SK-N-SH (cell line): ENCODE data around the gene DAB1. TPM values are rescaled to one million over a fixed set of nuclear protein-coding genes. Genes with fewer than 3 reads are reported as not detected.

Experiments
- CTCF ChIA-PET: fragments of 300-600, 350-600 bp; formaldehyde crosslinking; extraction: SDS; loops from one replicate; lab custom pipeline; 2021; lab: Yijun Ruan, JAX
- POLR2A ChIA-PET: fragments of 350-600 bp; sonication (Branson Sonifier 250); formaldehyde crosslinking; extraction: SDS; loops from one replicate; lab custom pipeline; 2020; ENCODE audit warnings: antibody characterized with exemption, inconsistent platforms; lab: Yijun Ruan, JAX
- DNase-seq: peaks from one replicate; pipeline ENCODE4 v3.0.0; 2012
- H2AFZ ChIP-seq: fragments of 200-600 bp; sonication (generic); 2 replicates; pipeline ENCODE4 v1.8.1; 2016; ENCODE audit warnings: antibody characterized with exemption, mild to moderate bottlenecking, low read depth
- H3F3A ChIP-seq: fragments of 200-600 bp; sonication (generic); replicated peaks from 2 replicates; pipeline ENCODE3; 2016; ENCODE audit warnings: antibody characterized with exemption, mild to moderate bottlenecking; ENCODE audit not compliant: insufficient read depth
- H3K27ac ChIP-seq, 2 experiments: fragments of 200-500 bp in 1 of 2; fragments of 200-600 bp in 1 of 2; sonication (Bioruptor generic) in 1 of 2; sonication (generic), shearing (Covaris generic) in 1 of 2; 2 replicates each; pipeline versions ENCODE4 v1.5.1 to v1.6.1; 2014 to 2016; ENCODE audit warnings: low read depth in 2 of 2, inconsistent platforms in 1 of 2, low read length in 1 of 2, mild to moderate bottlenecking in 1 of 2, mixed read lengths in 1 of 2
- H3K27me3 ChIP-seq: fragments of 200-600 bp; sonication (generic), shearing (Covaris generic); 2 replicates; pipeline ENCODE4 v1.6.1; 2016; ENCODE audit warnings: mixed run types; ENCODE audit not compliant: insufficient read depth
- H3K36me3 ChIP-seq, 2 experiments: fragments of 200-500 bp in 1 of 2; fragments of 200-600 bp in 1 of 2; sonication (Bioruptor generic) in 1 of 2; sonication (generic) in 1 of 2; replicated peaks in 1 of 2; 2 replicates each; pipeline versions ENCODE3 to v1.5.1; 2014 to 2016; ENCODE audit warnings: low read length in 1 of 2, mild to moderate bottlenecking in 1 of 2; ENCODE audit not compliant: insufficient read depth in 2 of 2, control insufficient read depth in 1 of 2
- H3K4me1 ChIP-seq, 2 experiments: fragments of 200-500 bp in 1 of 2; fragments of 200-600 bp in 1 of 2; sonication (Bioruptor generic) in 1 of 2; sonication (generic), shearing (Covaris generic) in 1 of 2; 2 replicates each; pipeline versions ENCODE4 v1.5.1 to v1.6.1; 2014 to 2016; ENCODE audit warnings: low read depth in 1 of 2, low read length in 1 of 2, mixed run types in 1 of 2; ENCODE audit not compliant: insufficient read depth in 2 of 2, control insufficient read depth in 1 of 2
- H3K4me2 ChIP-seq: fragments of 200-600 bp; sonication (generic), shearing (Covaris generic); 2 replicates; pipeline ENCODE4 v1.6.1; 2017; ENCODE audit warnings: mixed run types
- H3K4me3 ChIP-seq, 2 experiments: fragments of 200-500 bp in 1 of 2; fragments of 200-600 bp in 1 of 2; sonication (Bioruptor generic) in 1 of 2; sonication (generic), shearing (Covaris generic) in 1 of 2; 2 replicates each; pipeline versions ENCODE4 v1.5.1 to v1.8.1; 2014 to 2016; ENCODE audit warnings: low read depth in 2 of 2, inconsistent platforms in 1 of 2, low read length in 1 of 2, mild to moderate bottlenecking in 1 of 2, mixed read lengths in 1 of 2, moderate library complexity in 1 of 2
- H3K79me2 ChIP-seq: fragments of 200-600 bp; sonication (generic); 2 replicates; pipeline ENCODE4 v1.8.1; 2017; ENCODE audit warnings: mild to moderate bottlenecking; ENCODE audit not compliant: insufficient read depth
- H3K9ac ChIP-seq: fragments of 200-600 bp; sonication (generic); 2 replicates; pipeline ENCODE4 v1.6.1; 2017; ENCODE audit warnings: mixed run types
- H3K9me2 ChIP-seq: fragments of 200-600 bp; sonication (generic); 2 replicates; pipeline ENCODE4 v1.6.1; 2017; ENCODE audit warnings: mixed run types
- H3K9me3 ChIP-seq: fragments of 200-600 bp; sonication (generic); 2 replicates; pipeline ENCODE4 v1.6.1; 2017; ENCODE audit warnings: mixed run types, mild to moderate bottlenecking, moderate library complexity
- H4K20me1 ChIP-seq: fragments of 200-600 bp; sonication (generic); 2 replicates; pipeline ENCODE4 v1.6.1; 2017; ENCODE audit warnings: mild to moderate bottlenecking, mixed run types; ENCODE audit not compliant: insufficient read depth
- EZH2phosphoT487 ChIP-seq: fragments of 200-600 bp; sonication (generic); IDR thresholded peaks from 2 replicates; pipeline ENCODE4 v1.6.1; 2017; ENCODE audit warnings: low read depth, mixed run types, mild to moderate bottlenecking, antibody characterized with exemption, moderate library complexity, borderline replicate concordance
- FOSL2 ChIP-seq: IDR thresholded peaks from 2 replicates; pipeline ENCODE4 v1.4.0; 2012; ENCODE audit warnings: low read depth, mild to moderate bottlenecking, moderate library complexity, borderline replicate concordance
- FOXJ3 ChIP-seq: sonication (generic); formaldehyde crosslinking; IDR thresholded peaks from 2 replicates; pipeline ENCODE4 v1.5.1; 2020; ENCODE audit warnings: mild to moderate bottlenecking, missing genetic modification reagents
- MXI1 ChIP-seq: IDR thresholded peaks from 2 replicates; pipeline ENCODE4 v1.6.1; 2012; ENCODE audit warnings: mild to moderate bottlenecking, low read depth, low read length, improper control_type of control experiment
- NRF1 ChIP-seq: IDR thresholded peaks from 2 replicates; pipeline ENCODE4 v1.6.1; 2012; ENCODE audit warnings: low read depth, mild to moderate bottlenecking, low read length
- RFX5 ChIP-seq: IDR thresholded peaks from 2 replicates; pipeline ENCODE4 v1.6.1; 2012; ENCODE audit warnings: mild to moderate bottlenecking, improper control_type of control experiment, low read length
- SIN3A ChIP-seq: IDR thresholded peaks from 2 replicates; pipeline ENCODE4 v1.6.1; 2012; ENCODE audit warnings: low read depth, mild to moderate bottlenecking, low read length, moderate library complexity, borderline replicate concordance
- WGBS: methylation state at CpG from one replicate; pipeline ENCODE4 v1.1.6; 2017; ENCODE audit warnings: low lambda C conversion rate; 5-methylcytosine and 5-hydroxymethylcytosine counted together
- polyA plus RNA-seq, 3 experiments: library from polyadenylated mRNA; depleted of rRNA; stranded (reverse); fragments of >200 nt; gene quantifications; 2 replicates each; pipeline ENCODE4 v1.2.3, GENCODE V29; 2012
- TF ChIP-seq, protein P1 (sequence below): fragments of 200-600 bp; sonication (generic); IDR thresholded peaks from 2 replicates; pipeline ENCODE4 v1.6.1; 2017; ENCODE audit warnings: antibody characterized with exemption, mild to moderate bottlenecking, moderate library complexity
- TF ChIP-seq, protein P2 (sequence below): IDR thresholded peaks from 2 replicates; pipeline ENCODE4 v1.4.0; 2012; ENCODE audit warnings: low read depth, borderline replicate concordance

Gene DAB1
- polyA plus RNA-seq, 1 of the 3 experiments (the other 2 are of a cell fraction) = 2.9 TPM

DNA sequence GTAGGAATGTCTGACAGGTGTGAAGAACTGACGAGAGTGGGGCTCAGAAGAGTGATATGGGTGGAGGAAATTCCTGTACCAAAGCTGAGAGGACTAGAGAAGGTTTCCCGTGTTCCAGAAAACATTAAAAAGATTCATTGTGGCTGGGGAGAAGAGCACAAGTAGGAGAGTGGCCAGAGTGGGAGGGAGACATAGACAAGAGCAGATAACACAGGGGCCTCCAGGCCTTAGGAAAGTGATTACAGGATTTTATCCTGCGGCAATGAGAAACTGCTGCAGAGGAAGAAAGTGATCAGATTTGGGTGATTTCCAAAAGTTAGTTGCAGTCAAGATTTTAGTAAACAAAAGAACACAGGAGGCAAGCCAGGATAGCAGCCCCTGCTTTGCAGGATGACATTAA lies 465.9 kb downstream of the DAB1 start (continued):
- no peak for TF ChIP-seq FOXJ3 (CRISPR knock-in tag)
- no peak for TF ChIP-seq SIN3A
- TF ChIP-seq, protein P1, sequence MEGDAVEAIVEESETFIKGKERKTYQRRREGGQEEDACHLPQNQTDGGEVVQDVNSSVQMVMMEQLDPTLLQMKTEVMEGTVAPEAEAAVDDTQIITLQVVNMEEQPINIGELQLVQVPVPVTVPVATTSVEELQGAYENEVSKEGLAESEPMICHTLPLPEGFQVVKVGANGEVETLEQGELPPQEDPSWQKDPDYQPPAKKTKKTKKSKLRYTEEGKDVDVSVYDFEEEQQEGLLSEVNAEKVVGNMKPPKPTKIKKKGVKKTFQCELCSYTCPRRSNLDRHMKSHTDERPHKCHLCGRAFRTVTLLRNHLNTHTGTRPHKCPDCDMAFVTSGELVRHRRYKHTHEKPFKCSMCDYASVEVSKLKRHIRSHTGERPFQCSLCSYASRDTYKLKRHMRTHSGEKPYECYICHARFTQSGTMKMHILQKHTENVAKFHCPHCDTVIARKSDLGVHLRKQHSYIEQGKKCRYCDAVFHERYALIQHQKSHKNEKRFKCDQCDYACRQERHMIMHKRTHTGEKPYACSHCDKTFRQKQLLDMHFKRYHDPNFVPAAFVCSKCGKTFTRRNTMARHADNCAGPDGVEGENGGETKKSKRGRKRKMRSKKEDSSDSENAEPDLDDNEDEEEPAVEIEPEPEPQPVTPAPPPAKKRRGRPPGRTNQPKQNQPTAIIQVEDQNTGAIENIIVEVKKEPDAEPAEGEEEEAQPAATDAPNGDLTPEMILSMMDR = no peak

DNA sequence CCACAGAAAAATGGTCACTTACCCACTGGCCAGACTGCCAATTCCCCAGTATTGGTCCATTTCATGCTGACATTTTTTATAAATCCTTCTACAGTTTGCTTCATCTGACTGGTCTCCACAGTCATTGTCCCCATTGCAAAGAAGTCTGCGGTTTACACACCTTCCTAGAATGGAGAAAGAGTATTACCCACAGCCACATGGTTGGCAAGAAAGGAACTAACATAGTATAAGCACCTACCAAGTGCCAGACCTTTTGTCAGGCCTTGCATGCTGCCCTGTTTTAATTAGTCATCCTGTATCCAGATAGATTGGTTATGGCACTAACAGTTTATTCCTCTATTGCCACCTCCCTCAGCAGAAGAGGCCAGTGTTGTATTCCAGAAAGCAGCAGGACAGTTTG lies 469.2 kb downstream of the DAB1 start:
- no peaks in the 10 kb centered on the region for H3K79me2 ChIP-seq
- no peaks in the 10 kb centered on the region for H3K36me3 ChIP-seq
- peaks cover 0 to 14% of the 10 kb centered on the region in 2 experiments; a peak in 2 of 4 replicates for H3K4me1 ChIP-seq
- H3K9me3 ChIP-seq = no peaks in the 10 kb centered on the region
- no peak overlapping the region for H3K27ac ChIP-seq
- no peak overlapping the region for H2AFZ ChIP-seq
- CTCF ChIA-PET = interaction anchor here (1.2 kb wide), 1 partner anchor 12 kb away, joined by 3 read pairs; no protein-coding TSS in a partner anchor
- no peak overlapping the region for H3K4me2 ChIP-seq
- WGBS = 68% methylated on average over 1 of the region's 1 CpG
- H3K9me2 ChIP-seq = no peaks in the 10 kb centered on the region
- H4K20me1 ChIP-seq = no peaks in the 10 kb centered on the region
- H3K4me3 ChIP-seq = no peak overlapping the region
- H3K9ac ChIP-seq = no peak overlapping the region
- no peak for DNase-seq
- TF ChIP-seq EZH2phosphoT487 (no peak), FOSL2 (no peak), RFX5 (no peak), MXI1 (no peak), SIN3A (no peak), NRF1 (no peak)
- no peaks in the 10 kb centered on the region for H3F3A ChIP-seq
- POLR2A ChIA-PET = no interaction called here
- no peaks in the 10 kb centered on the region for H3K27me3 ChIP-seq

DNA sequence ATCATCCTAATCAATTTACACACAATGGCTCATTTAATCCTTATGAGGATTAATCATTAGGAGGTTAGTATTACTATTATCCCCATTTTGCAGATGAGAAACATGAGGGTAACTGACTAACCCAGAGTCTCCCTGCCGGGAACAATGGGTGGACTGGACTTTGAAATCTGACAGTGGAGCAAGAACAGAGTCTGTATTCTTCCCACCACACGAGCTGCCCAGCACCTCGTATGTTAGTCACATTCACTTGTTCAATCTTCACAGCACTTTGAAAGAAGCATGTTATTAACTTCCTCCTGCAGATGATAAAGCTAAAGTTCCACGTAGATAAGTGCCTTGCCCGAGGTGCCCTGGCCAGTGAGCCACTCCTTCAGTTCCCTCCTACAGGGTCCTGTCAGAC lies 470.5 kb downstream of the DAB1 start:
- CTCF ChIA-PET = interaction anchor here (2.2 kb wide), 1 partner anchor 12 kb away, joined by 5 read pairs; the partner anchor contains the start of gene C8B
- 63% methylated on average over 4 of the region's 5 CpGs for WGBS
- peaks cover 0 to 9% of the 10 kb centered on the region in 2 experiments; a peak in 2 of 4 replicates for H3K4me1 ChIP-seq

More for the DNA sequence above, 470.5 kb downstream of the DAB1 start:
- TF ChIP-seq, protein P2, sequence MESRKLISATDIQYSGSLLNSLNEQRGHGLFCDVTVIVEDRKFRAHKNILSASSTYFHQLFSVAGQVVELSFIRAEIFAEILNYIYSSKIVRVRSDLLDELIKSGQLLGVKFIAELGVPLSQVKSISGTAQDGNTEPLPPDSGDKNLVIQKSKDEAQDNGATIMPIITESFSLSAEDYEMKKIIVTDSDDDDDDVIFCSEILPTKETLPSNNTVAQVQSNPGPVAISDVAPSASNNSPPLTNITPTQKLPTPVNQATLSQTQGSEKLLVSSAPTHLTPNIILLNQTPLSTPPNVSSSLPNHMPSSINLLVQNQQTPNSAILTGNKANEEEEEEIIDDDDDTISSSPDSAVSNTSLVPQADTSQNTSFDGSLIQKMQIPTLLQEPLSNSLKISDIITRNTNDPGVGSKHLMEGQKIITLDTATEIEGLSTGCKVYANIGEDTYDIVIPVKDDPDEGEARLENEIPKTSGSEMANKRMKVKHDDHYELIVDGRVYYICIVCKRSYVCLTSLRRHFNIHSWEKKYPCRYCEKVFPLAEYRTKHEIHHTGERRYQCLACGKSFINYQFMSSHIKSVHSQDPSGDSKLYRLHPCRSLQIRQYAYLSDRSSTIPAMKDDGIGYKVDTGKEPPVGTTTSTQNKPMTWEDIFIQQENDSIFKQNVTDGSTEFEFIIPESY = no peak
- Histone ChIP-seq H3K27ac (no peak overlapping the region), H3F3A (no peaks in the 10 kb centered on the region), H3K9me3 (no peaks in the 10 kb centered on the region), H3K79me2 (no peaks in the 10 kb centered on the region), H4K20me1 (no peaks in the 10 kb centered on the region), H2AFZ (no peak overlapping the region), H3K4me3 (no peak overlapping the region), H3K27me3 (no peaks in the 10 kb centered on the region), H3K9ac (no peak overlapping the region), H3K36me3 (no peaks in the 10 kb centered on the region), H3K4me2 (no peak overlapping the region), H3K9me2 (no peaks in the 10 kb centered on the region)
- no peak for DNase-seq
- POLR2A ChIA-PET = no interaction called here
